CD4-positive, alpha-beta T cell treated with Interleukin-15 for 4 hours (primary cell): ENCODE results near the gene WWOX.

Experiments
- DNase-seq: peaks from one replicate; pipeline ENCODE4 v3.0.0-alpha.2; 2020; ENCODE audit warnings: low spot score

WWOX gene

GRCh38 chr16:78396673-78397072 is 297.2 kb downstream of the WWOX start:
- no peak for DNase-seq

- DNase-seq: no peak
These were observed 299.9 kb downstream of the WWOX start for GRCh38 chr16:78399384-78399783.

GRCh38 chr16:78402833-78403232 is 303.4 kb downstream of the WWOX start:
- DNase-seq: no peak

GRCh38 chr16:78405040-78405439 is 305.6 kb downstream of the WWOX start:
- DNase-seq: no peak

GRCh38 chr16:78405833-78406232 is 306.4 kb downstream of the WWOX start:
- no peak for DNase-seq

GRCh38 chr16:78407191-78407590 is 307.7 kb downstream of the WWOX start:
- DNase-seq: no peak

GRCh38 chr16:78413651-78414050 is 314.2 kb downstream of the WWOX start:
- no peak for DNase-seq

- no peak for DNase-seq
These were observed 315.6 kb downstream of the WWOX start for GRCh38 chr16:78415013-78415412.

GRCh38 chr16:78415669-78416068 is 316.2 kb downstream of the WWOX start:
- no peak for DNase-seq

- no peak for DNase-seq
These were observed 316.9 kb downstream of the WWOX start for GRCh38 chr16:78416400-78416799.

- no peak for DNase-seq
These were observed 321.8 kb downstream of the WWOX start for GRCh38 chr16:78421181-78421708.

GRCh38 chr16:78425281-78425680 is 325.8 kb downstream of the WWOX start:
- DNase-seq: no peak

GRCh38 chr16:78425891-78426510 is 326.5 kb downstream of the WWOX start:
- DNase-seq: no peak

- DNase-seq: no peak
These were observed 328.7 kb downstream of the WWOX start for GRCh38 chr16:78428193-78428592.

- no peak for DNase-seq
These were observed 330.8 kb downstream of the WWOX start for GRCh38 chr16:78430281-78430680.

- DNase-seq: no peak
These were observed 331.7 kb downstream of the WWOX start for GRCh38 chr16:78431004-78431670.

GRCh38 chr16:78431701-78432100 is 332.2 kb downstream of the WWOX start:
- no peak for DNase-seq

GRCh38 chr16:78432451-78432850 is 333.0 kb downstream of the WWOX start:
- DNase-seq: no peak

GRCh38 chr16:78433116-78433515 is 333.7 kb downstream of the WWOX start:
- DNase-seq: no peak

GRCh38 chr16:78434401-78434800 is 334.9 kb downstream of the WWOX start:
- DNase-seq: no peak

GRCh38 chr16:78435260-78435659 is 335.8 kb downstream of the WWOX start:
- no peak for DNase-seq

- no peak for DNase-seq
These were observed 336.6 kb downstream of the WWOX start for GRCh38 chr16:78436023-78436422.

- no peak for DNase-seq
These were observed 337.4 kb downstream of the WWOX start for GRCh38 chr16:78436846-78437245.
